ENCODE data around the gene FBXO34.

- TF ChIP-seq CTCF (conservative IDR thresholded peaks at IDR 0.05; ENCODE audit: low read length), result no peak
- no peak for TF ChIP-seq EZH2phosphoT487 (IDR thresholded peaks at IDR 0.05; ENCODE audit: borderline replicate concordance)
Observed at GRCh38 chr14:55339770-55340169, 68.5 kb downstream of the FBXO34 start.
